Right lung (tissue), 5 donors: ENCODE data around the gene CXCL14. TPM values are rescaled to one million over a fixed set of nuclear protein-coding genes. Genes with fewer than 3 reads are reported as not detected.
"Not testable (repeated sequence)": the region's sequence is repeated elsewhere in the genome, so short reads cannot be mapped to it uniquely, and the experiment has no call there.

ENCODE experiments used
- DNase-seq, 2 donors: peaks; one replicate each; pipeline ENCODE4 v3.0.0-alpha.2; 2013
- polyA plus RNA-seq, 5 donors: library from polyadenylated mRNA; unstranded; fragments of 120-200 nt; gene quantifications; one replicate each; pipeline versions ENCODE4 v1.2.1 to v1.2.3, GENCODE V29; 2013; ENCODE audit warnings: inconsistent platforms in 1 of 5, low replicate concordance in 1 of 5; ENCODE audit not compliant: insufficient read length in 5 of 5, insufficient read depth in 1 of 5

Gene CXCL14
- polyA plus RNA-seq, 5 donors = 37.9 to 76.3 (median 55.7) TPM

DNA sequence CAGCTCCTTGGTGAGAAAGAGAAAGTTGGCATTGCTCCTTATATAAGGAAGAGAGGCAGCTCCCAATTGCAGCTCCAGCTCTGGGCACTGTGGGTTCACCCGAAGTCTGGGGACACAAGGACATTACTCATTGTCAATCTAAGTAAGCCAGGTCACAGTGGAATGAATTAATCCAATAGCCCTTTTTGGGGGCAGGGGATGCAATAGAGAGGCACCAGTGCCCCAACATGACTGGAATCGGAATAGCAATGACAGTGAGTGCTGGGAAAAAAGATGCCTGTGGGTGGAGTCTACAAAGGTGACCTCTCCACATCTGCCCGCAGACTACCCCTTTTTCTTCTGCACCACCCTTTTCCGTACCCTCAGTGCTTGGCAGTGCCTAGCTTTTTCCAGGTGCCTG is 31.9 kb downstream of the CXCL14 start:
- no peak for DNase-seq

GRCh38 chr5:135546101-135546500 is 32.7 kb downstream of the CXCL14 start:
- no peak for DNase-seq

DNA sequence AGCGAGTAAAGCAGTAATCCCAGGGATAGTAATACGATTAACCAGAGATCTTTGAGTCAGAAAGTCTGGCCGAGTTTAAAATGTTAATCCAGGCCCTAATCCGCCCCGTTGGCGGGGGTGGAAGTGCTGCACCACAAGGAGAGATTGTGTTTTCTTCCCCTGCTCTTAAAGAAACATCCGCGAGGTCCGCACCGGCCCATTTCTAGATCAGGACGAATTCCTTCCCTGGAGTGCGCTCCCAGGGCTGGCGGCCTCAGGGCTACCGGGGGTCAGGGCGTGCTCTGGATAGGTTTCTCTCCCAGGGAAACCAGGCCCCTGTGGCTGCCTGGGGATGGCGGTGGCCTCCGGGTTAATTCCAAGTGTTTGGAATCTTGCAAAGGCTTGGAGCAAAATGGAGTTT is 33.7 kb downstream of the CXCL14 start:
- DNase-seq = no peak

DNA sequence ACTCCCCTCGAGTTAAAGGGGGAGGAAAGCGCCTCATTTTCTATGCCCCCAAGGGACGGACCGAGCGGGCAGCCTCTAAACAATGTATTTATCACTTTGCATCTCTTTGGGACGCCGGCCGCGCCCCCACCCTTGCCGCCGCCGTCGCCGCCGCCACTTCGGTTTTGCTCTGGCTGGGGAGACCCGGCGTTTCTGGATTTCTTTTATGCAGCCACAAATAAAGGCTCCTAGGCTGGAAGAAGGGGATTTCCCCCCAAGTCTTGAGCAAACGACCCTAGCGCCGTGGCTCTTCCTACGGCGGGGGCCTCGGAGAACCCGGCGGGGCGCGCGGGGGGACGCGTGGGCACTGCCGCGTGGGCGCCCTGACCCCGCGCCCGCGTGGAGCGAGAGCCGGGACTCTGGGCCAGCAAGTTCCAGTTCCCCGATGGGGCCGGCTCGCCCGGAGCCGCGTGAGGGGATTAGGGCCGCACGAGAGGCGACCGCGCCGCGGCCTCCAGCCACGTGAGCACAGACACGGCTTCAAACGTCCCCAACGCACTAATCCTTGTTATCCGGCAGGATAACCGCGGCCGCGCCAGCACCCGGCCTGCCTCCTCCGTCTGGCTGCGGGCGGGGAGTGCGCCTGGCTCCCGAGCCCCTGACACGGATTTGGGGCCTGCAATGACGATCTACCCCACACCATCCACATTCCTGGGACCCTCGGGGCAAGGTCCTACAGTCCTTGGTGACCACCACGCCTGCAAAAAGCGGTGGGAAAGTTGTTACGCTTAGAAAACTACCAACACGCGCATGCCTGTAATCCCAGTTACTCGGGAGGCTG is 35.1 kb downstream of the CXCL14 start:
- DNase-seq = no peak

DNA sequence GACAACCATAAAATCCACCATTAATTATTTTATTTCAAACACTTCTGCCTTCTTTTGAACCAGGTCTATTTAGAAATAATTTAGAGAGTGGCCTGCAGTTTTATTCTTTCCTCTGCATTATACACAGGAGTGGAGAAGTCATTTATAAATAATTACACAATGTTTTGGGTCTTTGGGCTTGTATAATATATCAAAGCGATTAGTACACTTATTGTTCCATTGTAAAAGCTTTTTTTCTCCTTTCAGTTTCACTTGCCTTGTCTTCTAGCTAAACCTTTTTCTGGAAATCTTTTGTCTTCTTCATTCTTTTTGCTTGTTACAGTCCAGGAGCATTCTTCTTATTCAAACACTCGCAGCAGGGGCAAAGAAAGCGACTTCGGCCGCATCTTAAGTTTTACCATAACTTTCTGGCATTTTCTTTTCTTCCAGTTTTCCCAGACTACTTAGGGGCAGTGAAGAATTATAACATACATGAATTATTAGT is 35.7 kb downstream of the CXCL14 start:
- no peak for DNase-seq

DNA sequence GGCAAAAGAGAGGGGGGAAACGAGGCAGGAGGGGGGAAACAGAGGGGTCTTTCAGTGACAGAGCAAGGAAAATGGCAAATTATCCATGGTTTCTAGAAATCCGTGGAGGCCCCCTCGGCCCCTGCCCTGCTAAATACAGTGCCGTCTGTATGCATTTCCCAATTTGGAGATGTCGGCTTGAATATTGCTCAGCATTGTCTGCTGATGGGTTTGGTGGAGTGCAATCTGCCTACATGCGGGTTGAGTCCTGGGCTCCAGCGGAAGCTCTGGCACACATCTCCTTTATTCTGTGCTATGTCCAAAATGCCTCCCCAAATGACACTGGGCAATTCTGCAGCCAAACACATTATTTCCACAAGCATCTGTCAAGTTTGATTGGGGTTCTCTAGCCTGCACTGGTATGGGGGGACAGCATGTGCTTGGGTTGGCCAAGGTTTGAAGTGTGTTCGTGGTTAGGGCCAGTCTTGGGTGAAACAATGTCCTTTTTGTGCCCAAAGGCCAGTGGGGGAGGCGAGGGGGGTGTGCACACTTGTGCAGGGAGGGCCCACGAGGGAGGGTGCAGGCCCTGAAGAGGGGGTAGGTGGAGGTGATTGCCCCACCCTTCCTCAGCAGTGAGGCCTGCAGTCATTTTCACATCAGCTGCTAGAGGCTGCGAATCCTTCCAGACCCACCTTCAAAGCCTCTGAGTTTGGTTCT is 36.8 kb downstream of the CXCL14 start:
- no peak for DNase-seq

DNA sequence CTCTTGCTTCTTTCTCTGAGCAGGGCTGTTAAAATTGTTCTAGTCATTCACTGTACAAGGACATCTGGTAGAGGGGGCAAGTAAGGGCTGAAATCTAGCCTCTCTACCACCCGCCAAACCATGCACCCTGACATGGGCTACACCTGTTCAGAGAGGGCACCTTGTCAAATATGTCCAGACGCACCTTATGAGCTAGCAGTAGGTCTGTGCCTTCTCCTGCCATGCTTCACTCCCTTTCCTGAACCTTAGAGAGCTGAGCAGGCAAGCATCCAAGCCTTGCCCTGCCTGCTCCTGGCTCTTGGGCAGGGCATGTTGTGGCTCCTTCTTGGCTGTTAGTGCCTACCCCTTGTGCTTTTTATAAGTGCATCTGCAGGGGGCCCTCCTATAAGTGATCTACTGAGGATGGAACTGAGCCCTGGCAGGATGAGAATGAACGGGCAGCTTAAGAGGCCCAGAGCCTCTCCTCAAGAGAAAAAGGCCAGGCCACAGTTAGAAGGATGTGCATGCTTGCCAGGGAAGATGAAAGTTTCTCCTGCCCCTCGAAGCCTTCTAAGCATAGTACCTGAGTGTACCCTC is 39.3 kb downstream of the CXCL14 start:
- DNase-seq = no peak

DNA sequence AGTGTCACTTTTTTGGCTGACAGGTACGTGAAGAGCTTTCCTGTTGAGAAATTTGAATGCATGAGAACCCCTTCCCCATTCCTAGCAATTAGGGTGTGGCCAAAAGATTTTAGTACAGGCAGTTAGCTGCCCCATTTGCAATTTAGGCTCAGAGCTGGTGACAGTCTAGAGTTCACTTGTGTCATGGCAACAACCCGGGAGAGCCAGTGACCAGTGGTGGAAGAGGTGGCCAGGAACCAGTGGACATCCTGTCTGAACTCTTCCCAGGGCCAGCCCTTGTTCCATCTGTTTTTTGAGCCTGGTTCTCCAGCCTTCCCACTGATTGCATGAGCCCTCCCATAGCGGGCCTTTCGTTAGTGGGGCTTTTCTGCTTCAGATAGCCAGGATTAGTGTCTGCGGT is 40.5 kb downstream of the CXCL14 start:
- no peak for DNase-seq

DNA sequence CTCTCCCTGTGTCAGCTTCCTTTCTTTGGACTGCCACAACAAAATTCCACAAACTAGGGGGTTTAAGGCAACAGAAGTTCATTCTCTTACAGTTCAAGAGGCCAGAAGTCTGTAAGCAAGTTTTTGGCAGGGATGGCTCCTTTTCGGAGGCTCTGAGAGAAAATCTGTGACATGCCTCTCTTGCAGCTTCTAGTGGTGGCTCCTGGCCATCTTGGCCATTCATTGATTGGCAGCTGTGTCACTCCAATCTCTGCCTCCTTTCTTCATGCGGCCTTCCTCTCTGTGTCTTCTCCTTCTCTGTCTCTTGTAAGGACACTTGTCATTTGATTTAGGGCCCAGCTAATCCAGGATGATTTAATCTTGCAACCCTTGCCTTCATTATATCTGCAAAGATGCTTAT is 41.0 kb downstream of the CXCL14 start:
- no peak for DNase-seq

DNA sequence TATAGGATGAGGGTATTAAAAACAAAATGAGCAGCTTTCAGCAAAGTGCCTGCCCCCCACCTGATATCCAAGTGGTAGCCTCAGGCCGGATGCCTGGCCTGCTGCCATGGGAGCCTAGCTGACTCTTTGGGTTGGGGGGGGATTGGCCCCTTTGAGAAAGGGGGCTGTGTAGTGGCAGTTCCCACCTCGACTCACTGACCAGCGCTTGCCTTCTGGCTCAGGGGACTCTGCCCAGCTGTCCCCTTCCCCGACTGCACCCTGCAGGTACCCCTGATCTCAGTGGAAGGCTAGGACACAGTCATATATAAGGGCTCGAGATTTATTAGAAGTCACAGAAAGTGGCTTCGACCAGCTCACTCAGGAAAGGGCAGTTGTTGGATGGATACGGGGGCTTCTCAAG is 41.5 kb downstream of the CXCL14 start:
- no peak for DNase-seq

DNA sequence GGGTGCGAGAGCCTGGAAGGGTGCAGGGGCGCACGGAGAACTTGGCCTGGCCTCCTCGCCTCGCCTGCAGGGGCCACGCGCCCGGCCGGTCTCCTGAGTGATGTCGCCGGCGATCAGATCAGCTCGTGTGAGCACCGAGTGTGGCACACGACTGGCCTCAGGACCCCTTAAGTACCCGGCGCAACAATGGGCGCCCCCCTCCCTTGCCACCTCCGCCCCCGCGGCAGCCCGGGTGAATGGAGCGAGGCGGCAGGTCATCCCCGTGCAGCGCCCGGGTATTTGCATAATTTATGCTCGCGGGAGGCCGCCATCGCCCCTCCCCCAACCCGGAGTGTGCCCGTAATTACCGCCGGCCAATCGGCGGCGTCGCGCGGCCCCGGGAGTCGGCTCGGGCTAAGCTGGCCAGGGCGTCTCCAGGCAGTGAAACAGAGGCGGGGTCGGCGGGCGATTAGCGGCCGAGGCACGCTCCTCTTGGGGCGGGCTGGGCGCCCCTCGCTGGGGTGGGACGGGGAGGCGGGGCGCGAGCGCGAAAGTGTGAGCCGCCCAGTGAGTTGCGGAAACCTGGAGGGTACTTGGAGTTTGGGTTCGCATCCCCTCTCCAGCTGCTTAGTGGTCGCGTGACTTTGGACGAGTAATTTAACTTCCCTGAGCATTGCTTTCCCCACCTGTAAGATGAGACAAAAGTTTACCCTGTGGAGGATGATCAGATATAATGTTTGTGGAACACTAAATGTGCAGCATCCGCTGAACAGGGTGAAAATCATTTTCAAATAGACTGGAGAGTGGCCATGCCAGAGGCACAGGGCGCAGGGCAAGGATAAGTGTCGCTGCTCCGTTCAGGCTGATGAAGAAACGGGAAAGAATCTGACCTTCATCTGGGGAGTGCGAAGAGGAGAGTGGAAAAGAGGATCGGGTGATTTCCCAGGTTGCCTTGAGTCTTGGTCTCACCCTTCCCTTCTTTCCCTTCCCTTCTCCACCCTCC is 42.7 kb downstream of the CXCL14 start, which contains the start of gene NEUROG1:
Gene NEUROG1 (minus strand): TSS at position 145 of the 982 bp plus-strand sequence. CDS start 274 bp downstream, outside the sequence.
- DNase-seq = no peak

DNA sequence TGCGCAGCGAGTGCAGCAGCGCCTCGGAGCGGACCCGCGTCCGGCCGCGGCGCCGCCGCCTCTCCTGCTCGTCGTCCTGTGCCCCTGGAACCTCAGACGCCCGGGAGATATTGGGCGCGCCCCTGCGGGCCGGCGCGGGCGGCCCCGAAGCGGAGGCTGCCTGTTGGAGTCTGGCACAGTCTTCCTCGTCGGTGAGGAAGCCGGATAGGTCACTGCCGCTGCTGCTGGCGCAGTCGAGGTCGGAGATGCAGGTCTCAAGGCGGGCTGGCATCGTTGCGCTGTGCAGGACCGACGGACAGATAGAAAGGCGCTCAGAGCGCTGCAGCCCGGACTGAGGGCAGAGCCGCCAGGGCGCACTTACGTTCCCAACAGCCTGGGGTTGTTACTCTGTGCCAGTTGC is 43.4 kb downstream of the CXCL14 start:
- DNase-seq = no peak

DNA sequence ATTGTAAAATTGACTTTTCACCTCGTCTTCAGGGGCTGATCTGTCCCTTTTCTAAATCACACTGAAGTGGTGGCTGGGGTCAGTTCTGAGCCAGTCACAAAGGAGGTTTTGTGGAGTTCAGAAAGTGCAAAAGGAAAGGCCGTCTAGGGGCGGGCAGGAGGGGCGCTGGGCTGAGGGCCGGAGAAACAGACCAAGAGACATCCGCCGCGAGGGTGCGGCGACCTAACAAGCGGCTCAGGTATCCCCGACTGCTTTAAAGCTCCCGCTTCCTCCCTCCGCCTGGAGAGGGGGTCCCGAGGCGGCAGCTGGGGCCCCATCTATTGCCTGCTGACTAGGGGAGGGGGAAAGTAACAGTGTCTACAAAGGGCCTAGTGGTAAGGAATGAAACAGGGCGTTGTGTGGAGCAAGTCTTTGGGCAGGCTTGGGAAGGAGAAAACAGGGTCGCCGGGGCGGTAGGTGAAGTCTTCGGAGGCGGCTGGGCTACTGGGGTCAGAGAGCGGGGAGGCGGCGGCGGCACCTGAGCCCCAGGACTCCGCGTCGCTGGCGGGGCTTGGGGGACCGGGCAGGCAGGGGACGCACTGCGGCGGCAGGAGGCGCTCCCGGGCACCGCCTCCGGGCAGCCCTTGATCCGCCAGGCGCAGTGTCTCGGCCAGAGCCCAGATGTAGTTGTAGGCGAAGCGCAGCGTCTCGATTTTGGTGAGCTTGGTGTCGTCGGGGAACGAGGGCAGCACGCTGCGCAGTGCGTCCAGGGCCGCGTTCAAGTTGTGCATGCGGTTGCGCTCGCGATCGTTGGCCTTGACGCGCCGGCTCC is 44.0 kb downstream of the CXCL14 start:
- no peak for DNase-seq

- DNase-seq = no peak
These were observed 45.0 kb downstream of the CXCL14 start for GRCh38 chr5:135533794-135534193.

DNA sequence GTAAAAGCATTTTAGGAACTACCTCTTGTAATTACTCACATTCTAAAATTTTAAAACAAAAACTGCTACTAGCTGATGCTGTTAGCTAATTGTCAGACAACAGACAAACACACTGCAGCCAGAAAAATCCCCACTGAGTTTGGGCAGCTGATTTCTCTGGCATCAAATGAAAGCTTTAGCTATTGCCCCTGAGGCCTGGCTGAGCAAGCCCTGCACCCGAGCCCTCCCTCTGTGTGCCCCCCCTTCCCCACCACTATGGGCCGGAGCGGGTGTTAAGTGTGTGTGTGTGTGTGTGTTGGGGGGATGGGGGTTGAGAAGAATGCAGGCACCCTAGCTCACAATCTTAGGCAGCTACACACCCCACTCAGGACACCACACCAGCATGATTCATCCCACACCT is 45.5 kb downstream of the CXCL14 start:
- DNase-seq = no peak

GRCh38 chr5:135529576-135529975 is 49.2 kb downstream of the CXCL14 start:
- DNase-seq = not testable (repeated sequence)

DNA sequence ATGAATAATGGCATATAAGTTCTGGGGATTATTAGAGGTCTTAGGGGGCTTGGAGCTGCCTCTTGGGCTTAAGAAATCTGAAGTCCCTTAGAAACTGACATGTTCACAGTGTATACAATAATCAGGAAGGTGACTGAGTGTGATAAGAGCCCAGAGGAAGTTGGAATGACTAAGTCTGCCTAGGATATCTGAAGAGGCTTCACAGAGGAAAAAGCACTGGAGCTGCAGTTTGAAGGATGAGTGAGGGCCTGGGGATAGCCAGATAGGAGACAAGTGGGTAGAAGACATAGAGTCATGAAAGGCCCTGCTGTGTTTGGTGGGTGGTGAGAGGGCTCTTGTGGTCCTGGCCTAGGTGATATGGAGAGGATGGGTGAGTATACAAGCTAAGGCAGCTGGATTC is 51.9 kb downstream of the CXCL14 start:
- no peak for DNase-seq

DNA sequence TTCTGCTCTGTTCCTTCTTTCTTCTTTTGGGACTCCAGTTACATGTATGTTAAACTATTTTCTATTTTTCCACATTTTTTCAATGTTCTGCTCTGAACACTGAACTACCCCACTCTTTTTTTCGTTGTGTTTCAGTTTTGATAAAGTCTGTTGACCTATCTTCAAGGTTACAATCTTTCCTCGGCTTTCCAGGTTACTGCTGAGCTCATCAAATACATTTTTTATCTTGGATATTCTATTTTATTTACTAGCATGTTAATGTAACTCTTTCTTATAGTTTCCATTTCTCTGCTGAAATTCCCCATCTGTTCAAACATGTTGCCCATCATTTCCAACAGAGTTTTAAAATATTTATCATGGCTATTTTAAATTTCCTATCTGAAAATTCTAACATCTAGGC is 56.8 kb downstream of the CXCL14 start:
- no peak for DNase-seq
